BE2C (cell line): ENCODE results near the gene KIAA1217.
"Not testable (repeated sequence)": the region's sequence is repeated elsewhere in the genome, so short reads cannot be mapped to it uniquely, and the experiment has no call there.

Source experiments
- DNase-seq: peaks from one replicate; pipeline ENCODE4 v3.0.0-alpha.2; 2020
- H3K27me3 ChIP-seq: fragments of 250-450 bp; sonication (Bioruptor Pico); 2 replicates; pipeline ENCODE4 v1.5.1; 2020; ENCODE audit warnings: mild to moderate bottlenecking
- H3K36me3 ChIP-seq: fragments of 250-450 bp; sonication (Bioruptor Pico); 2 replicates; pipeline ENCODE4 v1.5.1; 2020; ENCODE audit warnings: mild to moderate bottlenecking
- H3K4me1 ChIP-seq: fragments of 250-450 bp; sonication (Bioruptor Pico); 2 replicates; pipeline ENCODE4 v1.5.1; 2020
- H3K4me3 ChIP-seq: 2 replicates; pipeline ENCODE4 v1.5.1; 2011; ENCODE audit warnings: low read depth, low read length
- H3K9me3 ChIP-seq: fragments of 250-450 bp; sonication (Bioruptor Pico); 2 replicates; pipeline ENCODE4 v1.5.1; 2020
- CTCF ChIP-seq: IDR thresholded peaks from 2 replicates; pipeline ENCODE4 v1.5.1; 2012; ENCODE audit warnings: mild to moderate bottlenecking, low read depth, low read length

Gene KIAA1217

GRCh38 chr10:24442234-24442633 is 233.3 kb downstream of the KIAA1217 start:
- no peak for TF ChIP-seq CTCF

DNA sequence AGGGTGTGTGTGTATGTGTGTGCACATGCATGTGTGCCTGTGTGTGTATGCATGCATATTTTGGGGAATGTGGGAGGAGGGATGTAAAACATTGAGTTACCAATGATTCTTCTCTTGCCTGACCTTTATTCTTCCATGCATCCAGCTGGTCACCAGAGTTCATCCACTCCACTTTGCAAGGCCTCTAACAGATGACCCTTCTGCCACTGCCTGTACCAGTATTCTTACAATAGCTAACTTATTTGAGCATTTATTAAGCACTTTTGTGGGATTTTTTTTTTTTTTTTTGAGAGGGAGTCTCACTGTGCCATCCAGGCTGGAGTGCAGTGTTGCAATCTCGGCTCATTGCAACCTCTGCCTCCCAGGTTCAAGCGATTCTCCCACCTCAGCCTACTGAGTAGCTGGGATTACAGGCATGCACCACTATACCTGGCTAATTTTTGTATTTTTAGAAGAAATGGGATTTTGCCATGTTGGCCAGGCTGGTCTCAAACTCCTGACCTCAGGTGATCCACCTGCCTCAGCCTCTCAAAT is 233.8 kb downstream of the KIAA1217 start:
- not testable (repeated sequence) for H3K27me3 ChIP-seq, H3K36me3 ChIP-seq, H3K4me3 ChIP-seq, H3K4me1 ChIP-seq, H3K9me3 ChIP-seq, DNase-seq

More at GRCh38 chr10:24442234-24442633, 233.3 kb downstream of the KIAA1217 start:
- no peaks in the 10 kb centered on the region for H3K36me3 ChIP-seq
- H3K27me3 ChIP-seq: no peaks in the 10 kb centered on the region
- no peaks in the 10 kb centered on the region for H3K9me3 ChIP-seq
- no peak overlapping the region for H3K4me3 ChIP-seq
- no peak for DNase-seq
- H3K4me1 ChIP-seq: no peaks in the 10 kb centered on the region

- no peak for DNase-seq
- no peaks in the 10 kb centered on the region for H3K4me1 ChIP-seq
Observed at GRCh38 chr10:24444337-24444736, 235.4 kb downstream of the KIAA1217 start.

GRCh38 chr10:24445958-24446357 is 237.0 kb downstream of the KIAA1217 start:
- not testable (repeated sequence) for H3K9me3 ChIP-seq, H3K36me3 ChIP-seq, H3K4me3 ChIP-seq, DNase-seq, H3K4me1 ChIP-seq, H3K27me3 ChIP-seq

More at GRCh38 chr10:24444337-24444736, 235.4 kb downstream of the KIAA1217 start:
- no peaks in the 10 kb centered on the region for H3K9me3 ChIP-seq
- no peaks in the 10 kb centered on the region for H3K36me3 ChIP-seq
- no peaks in the 10 kb centered on the region for H3K27me3 ChIP-seq
- no peak for TF ChIP-seq CTCF
- no peak overlapping the region for H3K4me3 ChIP-seq

DNA sequence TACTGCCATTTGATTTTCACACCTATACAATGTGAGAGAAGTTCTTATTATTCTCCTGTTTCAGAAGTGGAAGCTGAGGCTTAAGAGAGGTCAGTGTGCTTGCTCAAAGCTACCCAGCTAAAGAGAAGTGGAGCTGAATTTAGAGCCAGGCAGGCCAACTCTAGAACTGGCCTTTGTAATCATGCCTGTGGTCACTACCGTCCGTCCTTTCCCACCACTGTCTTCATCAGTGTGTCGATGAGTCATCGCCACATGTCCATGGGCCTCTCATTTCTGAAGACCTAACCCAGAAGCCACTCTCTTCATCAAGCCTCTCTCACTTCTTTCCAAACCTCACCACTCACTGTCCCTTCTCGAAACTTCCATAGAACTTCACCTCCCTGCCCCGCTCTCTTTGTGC is 237.8 kb downstream of the KIAA1217 start:
- no peaks in the 10 kb centered on the region for H3K4me1 ChIP-seq
- H3K27me3 ChIP-seq: no peaks in the 10 kb centered on the region
- no peak for DNase-seq
- H3K36me3 ChIP-seq: no peaks in the 10 kb centered on the region
- no peak for TF ChIP-seq CTCF
- H3K4me3 ChIP-seq: no peak overlapping the region
- H3K9me3 ChIP-seq: no peaks in the 10 kb centered on the region

DNA sequence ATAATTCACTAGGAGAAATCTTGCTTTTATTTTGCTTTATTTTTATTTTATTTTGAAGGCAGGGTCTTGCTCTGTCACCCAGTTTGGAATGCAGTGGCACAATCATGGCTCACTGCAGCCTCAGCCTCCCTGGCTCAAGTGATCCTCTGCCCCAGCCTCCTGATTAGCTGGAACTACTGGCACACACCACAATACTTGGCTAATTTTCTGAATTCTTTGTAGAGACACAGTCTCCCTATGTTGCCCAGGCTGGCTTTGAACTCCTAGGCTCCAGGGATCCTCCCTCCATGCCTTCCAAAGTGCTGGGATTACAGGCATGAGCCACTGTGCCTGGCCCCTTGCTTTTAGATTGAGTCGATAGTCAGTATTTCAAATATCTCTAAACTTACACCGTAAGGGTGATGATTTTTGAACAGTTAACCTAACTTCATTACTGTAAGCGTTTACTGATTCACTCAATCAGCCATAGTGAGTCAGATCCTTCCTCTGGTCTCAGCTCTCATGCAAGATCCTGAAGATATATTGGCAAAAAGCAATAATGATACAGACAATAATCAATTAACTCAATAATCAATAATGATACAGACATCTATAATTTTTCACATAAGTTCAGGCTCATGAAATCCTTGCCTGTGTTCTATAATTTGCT is 239.5 kb downstream of the KIAA1217 start:
- H3K4me3 ChIP-seq: no peak overlapping the region
- no peaks in the 10 kb centered on the region for H3K36me3 ChIP-seq
- no peak for TF ChIP-seq CTCF
- H3K9me3 ChIP-seq: no peaks in the 10 kb centered on the region
- no peaks in the 10 kb centered on the region for H3K27me3 ChIP-seq
- no peaks in the 10 kb centered on the region for H3K4me1 ChIP-seq
- no peak for DNase-seq

- no peak overlapping the region for H3K4me3 ChIP-seq
- DNase-seq: no peak
- H3K9me3 ChIP-seq: no peaks in the 10 kb centered on the region
Observed at GRCh38 chr10:24449321-24449740, 240.4 kb downstream of the KIAA1217 start.

More at GRCh38 chr10:24449321-24449740, 240.4 kb downstream of the KIAA1217 start:
- Histone ChIP-seq H3K27me3 (no peaks in the 10 kb centered on the region), H3K36me3 (no peaks in the 10 kb centered on the region), H3K4me1 (no peaks in the 10 kb centered on the region)
- TF ChIP-seq CTCF: no peak
